ENCODE results near the gene TMEM163. TPM values are rescaled to one million over a fixed set of nuclear protein-coding genes. Genes with fewer than 3 reads are reported as not detected.
"Not testable (repeated sequence)": the region's sequence is repeated elsewhere in the genome, so short reads cannot be mapped to it uniquely, and the experiment has no call there.

TMEM163 gene
- total and polyA plus RNA-seq, 7 donors, result 0.28 to 2.6 (median 1.1) TPM; not detected in 1

GRCh38 chr2:134591526-134591925, 127.3 kb downstream of the TMEM163 start:
- Histone ChIP-seq H3K4me1 (no peaks in the 10 kb centered on the region), H3K27ac (no peak overlapping the region), H3K36me3 (no peaks in the 10 kb centered on the region), H3K9me3 (peaks cover 3 to 16% (median 7%) of the 10 kb centered on the region in 4 donors), H3K4me3 (no peak overlapping the region), H3K27me3 (no peaks in the 10 kb centered on the region)
- WGBS, 2 donors, result 80 to 87% methylated on average over 1 of the region's 1 CpG
- no peak for DNase-seq
- intact Hi-C loops (cut with DNase I), result no loop called here
- no peak for TF ChIP-seq POLR2A (IDR thresholded peaks at IDR 0.05)
- TF ChIP-seq EP300 (IDR thresholded peaks at IDR 0.05), result no peak

- Histone ChIP-seq H3K9me3 (peaks cover 3 to 16% (median 7%) of the 10 kb centered on the region in 4 donors), H3K36me3 (no peaks in the 10 kb centered on the region), H3K27me3 (no peaks in the 10 kb centered on the region), H3K27ac (no peak overlapping the region), H3K4me1 (no peaks in the 10 kb centered on the region), H3K4me3 (no peak overlapping the region)
- no peak for TF ChIP-seq CTCF (IDR thresholded peaks at IDR 0.05)
- TF ChIP-seq POLR2AphosphoS5 (IDR thresholded peaks at IDR 0.05), result no peak
- TF ChIP-seq EP300 (IDR thresholded peaks at IDR 0.05), result no peak
- no peak for TF ChIP-seq POLR2A (IDR thresholded peaks at IDR 0.05)
- DNase-seq, result no peak
- intact Hi-C loops (cut with DNase I), result no loop called here
- 90 to 92% methylated on average over 1 of the region's 1 CpG for WGBS, 2 donors
These were observed 128.1 kb downstream of the TMEM163 start for GRCh38 chr2:134590679-134591078.

GRCh38 chr2:134589171-134590083, 129.4 kb downstream of the TMEM163 start:
- WGBS, 2 donors, result 58 to 77% methylated on average over 4 of the region's 4 CpGs
- H3K36me3 ChIP-seq; intact Hi-C loops (cut with DNase I): not testable (repeated sequence)

GRCh38 chr2:134588556-134588955, 130.2 kb downstream of the TMEM163 start:
- WGBS, 2 donors, result 31 to 78% methylated on average over 2 of the region's 2 CpGs

More at GRCh38 chr2:134589171-134590083, 129.4 kb downstream of the TMEM163 start:
- not testable (repeated sequence) for H3K4me3 ChIP-seq, H3K4me1 ChIP-seq, H3K27ac ChIP-seq, H3K27me3 ChIP-seq, DNase-seq
- H3K9me3 ChIP-seq, result peaks cover 3 to 16% (median 7%) of the 10 kb centered on the region in 4 donors

GRCh38 chr2:134586326-134586965, 132.4 kb downstream of the TMEM163 start:
- TF ChIP-seq POLR2A (IDR thresholded peaks at IDR 0.05) (no peak), POLR2AphosphoS5 (IDR thresholded peaks at IDR 0.05) (no peak), EP300 (IDR thresholded peaks at IDR 0.05) (no peak), CTCF (IDR thresholded peaks at IDR 0.05) (no peak)
- intact Hi-C loops (cut with DNase I), result no loop called here
- Histone ChIP-seq H3K4me3 (no peak overlapping the region), H3K27me3 (no peaks in the 10 kb centered on the region), H3K4me1 (no peaks in the 10 kb centered on the region), H3K36me3 (no peaks in the 10 kb centered on the region), H3K9me3 (peaks cover 3 to 15% (median 6%) of the 10 kb centered on the region in 4 donors), H3K27ac (no peak overlapping the region)
- no peak for DNase-seq
- WGBS, 2 donors, result 72 to 76% methylated on average over 8 of the region's 8 CpGs

More at GRCh38 chr2:134588556-134588955, 130.2 kb downstream of the TMEM163 start:
- Histone ChIP-seq H3K36me3 (no peaks in the 10 kb centered on the region), H3K9me3 (peaks cover 3 to 16% (median 7%) of the 10 kb centered on the region in 4 donors), H3K4me1 (no peaks in the 10 kb centered on the region), H3K27ac (no peak overlapping the region), H3K4me3 (no peak overlapping the region), H3K27me3 (no peaks in the 10 kb centered on the region)
- no peak for DNase-seq
- intact Hi-C loops (cut with DNase I), result no loop called here
- TF ChIP-seq POLR2A (IDR thresholded peaks at IDR 0.05) (no peak), POLR2AphosphoS5 (IDR thresholded peaks at IDR 0.05) (no peak), EP300 (IDR thresholded peaks at IDR 0.05) (no peak), CTCF (IDR thresholded peaks at IDR 0.05) (no peak)
